Keratinocyte (primary cell): ENCODE measurements around the gene GPC5. TPM values are rescaled to one million over a fixed set of nuclear protein-coding genes. Genes with fewer than 3 reads are reported as not detected.

ENCODE experiments used
- DNase-seq: peaks from one replicate; pipeline ENCODE4 v3.0.0-alpha.2; 2011; ENCODE audit warnings: low read depth, missing footprints, low spot score
- FAIRE-seq: peaks from 2 replicates; lab custom pipeline; 2011; peaks lifted over from hg19 to GRCh38; lab: Jason Lieb, UNC
- H2AFZ ChIP-seq: 2 replicates; pipeline ENCODE4 v1.6.0; 2012; ENCODE audit warnings: low read length, control low read depth, inconsistent platforms; ENCODE audit not compliant: control insufficient read depth
- H3K27ac ChIP-seq: 2 replicates; pipeline ENCODE4 v1.5.1; 2011; ENCODE audit warnings: low read length; ENCODE audit not compliant: control insufficient read depth, insufficient read depth
- H3K27me3 ChIP-seq: 3 replicates; pipeline ENCODE4 v1.6.0; 2011; ENCODE audit warnings: low read length; ENCODE audit not compliant: control insufficient read depth, insufficient read depth; ENCODE audit errors: extremely low read depth
- H3K36me3 ChIP-seq, 2 experiments: 2 replicates in 1 of 2; 3 replicates in 1 of 2; pipeline ENCODE4 v1.5.1; 2011; ENCODE audit warnings: low read length in 2 of 2, mild to moderate bottlenecking in 1 of 2; ENCODE audit not compliant: control insufficient read depth in 2 of 2, insufficient read depth in 2 of 2; ENCODE audit errors: extremely low read depth in 1 of 2
- H3K4me1 ChIP-seq: 3 replicates; pipeline ENCODE4 v1.5.1; 2011; ENCODE audit warnings: low read length; ENCODE audit not compliant: control insufficient read depth, insufficient read depth; ENCODE audit errors: extremely low read depth
- H3K4me2 ChIP-seq: 3 replicates; pipeline ENCODE4 v1.6.0; 2011; ENCODE audit warnings: low read depth, low read length; ENCODE audit not compliant: control insufficient read depth, insufficient read depth; ENCODE audit errors: extremely low read depth
- H3K4me3 ChIP-seq, 3 experiments: fragments of 200-600 bp in 1 of 3; sonication (generic) in 1 of 3; 2 replicates in 2 of 3; 3 replicates in 1 of 3; pipeline ENCODE4 v1.5.1; 2011 to 2016; ENCODE audit warnings: low read length in 3 of 3, mild to moderate bottlenecking in 3 of 3, control low read depth in 2 of 3, inconsistent platforms in 1 of 3, low read depth in 1 of 3, mixed read lengths in 1 of 3, mixed run types in 1 of 3, moderate library complexity in 1 of 3; ENCODE audit not compliant: control insufficient read depth in 2 of 3, insufficient read depth in 2 of 3; ENCODE audit errors: extremely low read depth in 1 of 3
- H3K79me2 ChIP-seq: 2 replicates; pipeline ENCODE4 v1.6.0; 2012; ENCODE audit warnings: low read length; ENCODE audit not compliant: control insufficient read depth, insufficient read depth
- H3K9ac ChIP-seq: 3 replicates; pipeline ENCODE4 v1.6.0; 2011; ENCODE audit warnings: low read length; ENCODE audit not compliant: control insufficient read depth, insufficient read depth; ENCODE audit errors: extremely low read depth
- H3K9me1 ChIP-seq: 3 replicates; pipeline ENCODE4 v1.6.0; 2011; ENCODE audit warnings: low read length; ENCODE audit not compliant: control insufficient read depth, insufficient read depth; ENCODE audit errors: extremely low read depth
- H3K9me3 ChIP-seq: 2 replicates; pipeline ENCODE4 v1.5.1; 2012; ENCODE audit warnings: low read depth, low read length; ENCODE audit not compliant: control insufficient read depth
- H4K20me1 ChIP-seq: 3 replicates; pipeline ENCODE4 v1.6.0; 2011; ENCODE audit warnings: low read length; ENCODE audit not compliant: control insufficient read depth, insufficient read depth; ENCODE audit errors: extremely low read depth
- CTCF ChIP-seq, 3 experiments: IDR thresholded peaks in 1 of 3; conservative IDR thresholded peaks in 1 of 3; optimal IDR thresholded peaks in 1 of 3; 2 replicates in 2 of 3; 3 replicates in 1 of 3; pipeline versions ENCODE3 to v1.5.1; 2011; ENCODE audit warnings: low read length in 3 of 3, mild to moderate bottlenecking in 3 of 3, moderate library complexity in 2 of 3, control low read depth in 1 of 3, inconsistent platforms in 1 of 3; ENCODE audit not compliant: insufficient read depth in 2 of 3; ENCODE audit errors: extremely low read depth in 1 of 3
- EZH2 ChIP-seq: IDR thresholded peaks from one replicate; pipeline ENCODE4 v1.6.1; 2012; ENCODE audit warnings: inconsistent platforms, mild to moderate bottlenecking, low read length, moderate library complexity
- dilution Hi-C: fragments of 300-500 bp; cut with MboI; formaldehyde crosslinking; loops from one replicate; pipeline ENCODE4 v1.7.0; 2020; ENCODE audit warnings: low sequenced_read_pairs; ENCODE audit not compliant: extremely low pct_ligation_motif_present
- polyA plus RNA-seq, 5 experiments: library from polyadenylated mRNA; depleted of rRNA in 3 of 5; stranded (reverse) in 3 of 5; stranded (forward) in 1 of 5; unstranded in 1 of 5; fragments of >200 nt; gene quantifications; 1 replicate in 1 of 5; 2 replicates in 3 of 5; 3 replicates in 1 of 5; pipeline versions ENCODE4 v1.2.1 to v1.2.3, GENCODE V29; 2011 to 2012; ENCODE audit warnings: missing spikeins in 2 of 5, low read depth in 1 of 5, low replicate concordance in 1 of 5

GPC5 gene
- polyA plus RNA-seq, 1 donor (not counting 4 experiments of a cell fraction or from before 2014, with no cell fraction given), result 0.10 TPM

- no peaks in the 10 kb centered on the region for H3K79me2 ChIP-seq
- H3K9me3 ChIP-seq, result no peaks in the 10 kb centered on the region
- DNase-seq (no peak), FAIRE-seq (no peak)
- no peak overlapping the region for H3K27ac ChIP-seq
- no peaks in the 10 kb centered on the region for H4K20me1 ChIP-seq
- H3K4me3 ChIP-seq, result no peak overlapping the region
- no peak overlapping the region for H2AFZ ChIP-seq
- H3K9me1 ChIP-seq, result no peaks in the 10 kb centered on the region
- H3K9ac ChIP-seq, result no peak overlapping the region
- H3K36me3 ChIP-seq, result no peaks in the 10 kb centered on the region
- dilution Hi-C loops, result no loop called here
- no peaks in the 10 kb centered on the region for H3K4me1 ChIP-seq
- TF ChIP-seq EZH2, result no peak
- TF ChIP-seq CTCF (optimal IDR thresholded peaks at IDR 0.05 in 1 of 3, IDR thresholded peaks at IDR 0.05 in 1 of 3, conservative IDR thresholded peaks at IDR 0.05 in 1 of 3; ENCODE audit: extremely low read depth in 1 of 3, insufficient read depth in 2 of 3, low read length in 3 of 3), result no peak
- no peaks in the 10 kb centered on the region for H3K27me3 ChIP-seq
- H3K4me2 ChIP-seq, result no peak overlapping the region
Observed at GRCh38 chr13:91601273-91601672, 202.9 kb downstream of the GPC5 start.

DNA sequence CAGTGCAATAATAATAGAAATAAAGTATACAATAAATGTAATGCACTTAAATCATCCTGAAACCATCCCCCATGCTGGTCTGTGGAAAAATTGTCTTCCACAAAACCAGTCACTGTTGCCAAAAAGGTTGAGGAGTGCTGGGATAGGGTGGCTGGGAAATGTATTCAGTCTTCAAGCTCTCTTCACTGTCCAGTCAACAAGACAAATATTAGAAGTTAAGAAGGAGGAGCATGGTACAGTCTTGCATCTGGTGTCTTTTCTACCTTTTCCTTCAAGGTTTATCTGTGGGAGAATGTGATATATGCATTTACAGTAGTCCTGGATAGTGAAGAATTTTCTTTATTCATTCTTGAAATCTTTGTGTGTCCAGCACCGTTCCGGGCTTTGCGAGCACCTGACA, 203.4 kb downstream of the GPC5 start:
- Histone ChIP-seq H3K4me2 (no peak overlapping the region), H2AFZ (no peak overlapping the region), H4K20me1 (no peaks in the 10 kb centered on the region), H3K36me3 (no peaks in the 10 kb centered on the region), H3K27ac (no peak overlapping the region), H3K27me3 (no peaks in the 10 kb centered on the region), H3K4me1 (no peaks in the 10 kb centered on the region), H3K9ac (no peak overlapping the region), H3K4me3 (no peak overlapping the region), H3K9me3 (no peaks in the 10 kb centered on the region), H3K79me2 (no peaks in the 10 kb centered on the region), H3K9me1 (no peaks in the 10 kb centered on the region)
- TF ChIP-seq EZH2 (no peak), CTCF (optimal IDR thresholded peaks at IDR 0.05 in 1 of 3, IDR thresholded peaks at IDR 0.05 in 1 of 3, conservative IDR thresholded peaks at IDR 0.05 in 1 of 3; ENCODE audit: extremely low read depth in 1 of 3, insufficient read depth in 2 of 3, low read length in 3 of 3) (no peak)
- dilution Hi-C loops, result no loop called here
- DNase-seq, result no peak
- FAIRE-seq, result no peak
